Mucosa of descending colon (tissue), 3 donors: ENCODE results near the gene GRIN2A. TPM values are rescaled to one million over a fixed set of nuclear protein-coding genes. Genes with fewer than 3 reads are reported as not detected.

Experiments used
- ATAC-seq: fragments of 200-7000 bp; cut with Tn5 transposase; one replicate; pipeline ENCODE4 v1.9.1; 2020; ENCODE audit warnings: mild to moderate bottlenecking, moderate library complexity
- DNase-seq, 3 donors: peaks; one replicate each; pipeline ENCODE4 v3.0.0-alpha.2; 2020
- H3K36me3 ChIP-seq: fragments of 200-600 bp; one replicate; pipeline ENCODE4 v1.8.0; 2021; ENCODE audit warnings: low read depth, mild to moderate bottlenecking
- H3K4me1 ChIP-seq: fragments of 200-600 bp; one replicate; pipeline ENCODE4 v1.8.0; 2021; ENCODE audit warnings: low read depth, mild to moderate bottlenecking
- H3K4me3 ChIP-seq: fragments of 200-600 bp; one replicate; pipeline ENCODE4 v1.8.0; 2021; ENCODE audit warnings: mild to moderate bottlenecking
- H3K9me3 ChIP-seq: fragments of 200-600 bp; one replicate; pipeline ENCODE4 v1.8.0; 2021; ENCODE audit warnings: mild to moderate bottlenecking
- CTCF ChIP-seq: fragments of 200-600 bp; IDR thresholded peaks from one replicate; pipeline ENCODE4 v1.8.0; 2022; ENCODE audit warnings: antibody characterized with exemption, mild to moderate bottlenecking
- intact Hi-C, 2 donors: fragments of 100-400 bp; cut with DNase I in 1 of 2; cut with micrococcal nuclease in 1 of 2; formaldehyde crosslinking; loops; one replicate each; pipeline versions ENCODE4 v1.11.0 to v1.11.1; 2022; cut with DNase I, micrococcal nuclease
- total RNA-seq, 3 donors: library from RNA; stranded (reverse); fragmentation: NEBNext Ultra II Directional in 2 of 3; extraction: Animal tissue kit (Norgen Biotek cat#: 25700) in 2 of 3; gene quantifications; one replicate each; pipeline versions ENCODE4 v1.2.1 to v1.2.4, GENCODE V29; 2021 to 2023
- donor health status: DM: no; HTN: no; CAD: no; lungs with moderate emphysema.
- donor health status: DM: no; HTN: no; CAD: no.
- donor health status: DM: no; HTN: yes; CAD: no.

GRIN2A gene
- total RNA-seq, 3 donors from 2014 or later = 0.39 to 0.57 (median 0.49) TPM

- intact Hi-C loops = no loop called here
- H3K4me1 ChIP-seq = no peaks in the 10 kb centered on the region
- H3K4me3 ChIP-seq = no peak overlapping the region
- no peaks in the 10 kb centered on the region for H3K36me3 ChIP-seq
- DNase-seq = no peak
- no peaks in the 10 kb centered on the region for H3K9me3 ChIP-seq
- no peak for TF ChIP-seq CTCF
- ATAC-seq = no peak
Observed at GRCh38 chr16:10086620-10087019, 95.6 kb downstream of the GRIN2A start.

GRCh38 chr16:10085078-10085798 is 97.0 kb downstream of the GRIN2A start:
- no peaks in the 10 kb centered on the region for H3K36me3 ChIP-seq
- no peak for DNase-seq
- no peaks in the 10 kb centered on the region for H3K4me1 ChIP-seq
- H3K4me3 ChIP-seq = no peak overlapping the region
- intact Hi-C loops = no loop called here
- no peak for ATAC-seq
- no peaks in the 10 kb centered on the region for H3K9me3 ChIP-seq
- TF ChIP-seq CTCF = no peak

GRCh38 chr16:10083301-10083700 is 98.9 kb downstream of the GRIN2A start:
- no peak for TF ChIP-seq CTCF
- no peak for ATAC-seq
- Histone ChIP-seq H3K9me3 (no peaks in the 10 kb centered on the region), H3K36me3 (no peaks in the 10 kb centered on the region), H3K4me1 (no peaks in the 10 kb centered on the region), H3K4me3 (no peak overlapping the region)
- intact Hi-C loops = no loop called here
- no peak for DNase-seq

- no peak overlapping the region for H3K4me3 ChIP-seq
- no peaks in the 10 kb centered on the region for H3K36me3 ChIP-seq
- DNase-seq (no peak), ATAC-seq (no peak)
- H3K9me3 ChIP-seq = no peaks in the 10 kb centered on the region
- no peaks in the 10 kb centered on the region for H3K4me1 ChIP-seq
- intact Hi-C loops = no loop called here
- no peak for TF ChIP-seq CTCF
Observed at GRCh38 chr16:10081201-10081940, 100.9 kb downstream of the GRIN2A start.

GRCh38 chr16:10080051-10080772 is 102.0 kb downstream of the GRIN2A start:
- intact Hi-C loops = no loop called here
- ATAC-seq (no peak), DNase-seq (peak in 1 of 3 donors; percentile 7)

More at GRCh38 chr16:10080051-10080772, 102.0 kb downstream of the GRIN2A start:
- Histone ChIP-seq H3K36me3 (no peaks in the 10 kb centered on the region), H3K4me1 (no peaks in the 10 kb centered on the region), H3K9me3 (no peaks in the 10 kb centered on the region), H3K4me3 (no peak overlapping the region)
- no peak for TF ChIP-seq CTCF
